VCaP (cell line): ENCODE measurements around the gene AHCYL2.

Source experiments
- H3K27ac ChIP-seq: fragments of 450-650 bp; 2 replicates; pipeline ENCODE4 v1.5.1; 2017
- CTCF ChIP-seq: fragments of 450-650 bp; conservative IDR thresholded peaks from 2 replicates; pipeline ENCODE4 v1.5.1; 2017; ENCODE audit warnings: mild to moderate bottlenecking, moderate library complexity

Gene AHCYL2

GRCh38 chr7:129332254-129333035 is 107.6 kb downstream of the AHCYL2 start:
- no peak for TF ChIP-seq CTCF
- H3K27ac ChIP-seq = no peak overlapping the region

- no peak overlapping the region for H3K27ac ChIP-seq
- TF ChIP-seq CTCF = no peak
These were observed 109.6 kb downstream of the AHCYL2 start for GRCh38 chr7:129334473-129334872.

GRCh38 chr7:129338450-129338849 is 113.6 kb downstream of the AHCYL2 start:
- H3K27ac ChIP-seq = no peak overlapping the region
- TF ChIP-seq CTCF = no peak

- no peak for TF ChIP-seq CTCF
- H3K27ac ChIP-seq = peak overlapping the region; percentile 39
These were observed 116.4 kb downstream of the AHCYL2 start for GRCh38 chr7:129341212-129341611.

GRCh38 chr7:129341816-129342806 is 117.3 kb downstream of the AHCYL2 start:
- H3K27ac ChIP-seq = peak overlapping the region; percentile 39
- no peak for TF ChIP-seq CTCF

GRCh38 chr7:129343099-129343700 is 118.4 kb downstream of the AHCYL2 start:
- TF ChIP-seq CTCF = peak; percentile 90
- H3K27ac ChIP-seq = no peak overlapping the region

GRCh38 chr7:129347330-129347729 is 122.5 kb downstream of the AHCYL2 start:
- TF ChIP-seq CTCF = no peak
- no peak overlapping the region for H3K27ac ChIP-seq
